GM19372 (cell line): ENCODE results near the gene WSB2.

Experiments
- ATAC-seq: cut with Tn5 transposase; IDR thresholded peaks from one replicate; pipeline ENCODE4 v1.9.1; 2021; ENCODE audit warnings: mild to moderate bottlenecking, low read depth, moderate library complexity; ENCODE audit not compliant: unreplicated experiment

WSB2 gene

DNA sequence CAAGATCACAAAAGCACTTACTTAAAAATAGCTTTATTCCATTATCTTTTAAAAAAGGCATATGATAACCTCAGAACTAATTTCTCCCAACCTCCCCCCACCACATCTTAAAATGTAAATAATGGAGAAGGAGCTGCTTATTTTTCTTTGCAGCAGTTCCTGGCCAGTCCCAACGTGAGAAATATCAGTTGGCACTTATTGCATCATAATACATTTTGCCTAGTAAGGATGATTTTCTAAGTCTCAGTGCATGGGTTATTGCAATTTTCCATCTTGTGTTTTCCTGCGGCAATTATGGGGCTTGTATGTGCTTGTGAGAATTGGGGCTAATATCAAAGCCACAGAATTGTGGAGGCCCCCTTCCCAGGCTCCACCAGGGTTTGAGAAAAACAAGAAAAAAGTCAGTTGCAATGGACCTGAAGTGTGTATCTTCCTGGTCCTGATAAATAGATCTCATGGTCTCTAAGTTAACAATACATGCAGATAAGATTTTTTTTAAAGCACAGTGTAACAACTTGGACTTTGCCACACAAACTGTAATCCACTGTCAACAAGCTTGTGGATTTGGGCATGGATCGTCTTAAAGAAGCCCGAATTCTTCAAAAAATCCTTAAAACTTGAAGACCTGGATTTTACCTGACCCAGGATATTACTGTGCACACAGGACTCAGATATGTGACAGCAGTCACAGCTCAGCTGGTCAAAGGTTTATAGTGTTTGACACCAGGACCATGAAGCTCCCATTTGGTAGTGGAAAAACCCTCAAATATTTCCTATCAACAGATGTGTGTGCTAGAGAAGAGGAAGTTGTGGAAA is 2.8 kb upstream of the WSB2 start:
- no peak for ATAC-seq

GRCh38 chr12:118061873-118062843 is 1.2 kb upstream of the WSB2 start:
- no peak for ATAC-seq

DNA sequence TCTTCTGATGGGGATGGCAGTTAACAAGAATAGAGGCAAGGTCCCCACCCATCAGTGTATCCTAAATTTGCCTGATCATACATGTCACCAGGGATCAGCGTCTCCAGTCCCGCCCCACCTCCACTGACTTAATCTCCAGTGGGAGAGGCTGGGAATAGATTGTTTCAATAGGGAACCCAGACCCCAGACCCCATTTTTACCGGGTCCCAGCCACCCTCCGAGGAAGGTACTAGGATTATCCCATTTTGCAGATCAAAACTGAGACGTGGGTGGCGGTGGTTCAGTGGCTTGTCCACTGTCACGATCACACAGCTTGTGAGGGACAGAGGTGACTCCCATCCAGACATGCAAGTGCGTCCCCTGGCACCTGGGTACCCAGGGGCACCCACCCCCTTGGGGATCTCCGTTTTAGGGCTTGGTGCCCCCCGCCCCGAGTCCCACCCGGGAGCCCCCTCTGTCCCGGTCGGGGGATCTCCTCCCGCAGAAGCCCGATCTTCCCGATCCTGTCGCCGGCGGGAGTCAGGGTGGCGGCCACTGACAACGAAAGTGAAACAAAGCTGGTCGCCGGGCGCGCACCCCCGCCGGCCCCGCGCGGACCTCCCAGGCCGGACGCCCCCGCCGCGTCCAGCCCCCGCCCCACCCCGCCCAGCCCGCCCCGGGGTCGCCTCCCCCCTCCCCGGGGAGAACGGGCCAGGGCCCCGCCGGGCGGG is 523 bp downstream of the WSB2 start:
- peak; percentile 42 for ATAC-seq

DNA sequence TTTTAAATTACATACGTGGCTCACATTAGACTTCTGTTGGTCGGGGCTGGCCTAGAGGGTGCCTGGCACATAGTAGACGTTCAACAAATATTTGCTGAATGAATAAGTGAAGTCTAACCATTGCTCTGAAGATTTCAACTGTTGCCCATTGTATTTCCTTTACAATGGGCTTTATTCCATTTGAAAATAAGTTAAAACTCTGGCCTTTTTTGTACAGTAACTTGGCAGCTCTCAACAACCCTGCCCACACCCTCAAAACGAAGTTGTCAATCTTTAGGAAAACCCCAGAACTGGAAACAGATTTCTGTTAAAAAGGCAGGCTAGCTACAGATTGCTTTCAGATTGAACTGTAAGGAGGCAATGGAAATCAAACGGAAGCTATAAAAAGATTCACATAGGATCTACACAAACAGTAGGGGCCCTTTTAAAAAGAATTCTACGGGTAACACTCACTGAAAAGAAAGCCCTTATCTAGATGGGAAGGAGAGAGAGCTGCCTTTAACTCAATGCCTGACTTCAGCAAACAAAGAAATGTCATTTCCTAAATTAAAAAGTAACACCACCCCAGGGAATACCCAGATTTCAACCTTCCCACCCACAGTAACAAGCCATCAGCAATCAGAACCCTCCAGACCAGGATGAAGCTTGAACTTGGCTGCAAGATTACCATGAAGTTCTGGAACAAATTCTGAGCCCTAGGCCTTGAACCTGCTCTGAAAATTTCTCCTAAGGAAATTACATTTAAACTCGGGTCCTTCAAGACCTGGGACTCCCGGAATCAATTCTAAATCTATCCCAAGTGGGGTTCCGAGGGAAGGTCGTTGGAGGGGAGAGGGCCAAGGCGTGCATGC is 1.4 kb downstream of the WSB2 start:
- no peak for ATAC-seq

DNA sequence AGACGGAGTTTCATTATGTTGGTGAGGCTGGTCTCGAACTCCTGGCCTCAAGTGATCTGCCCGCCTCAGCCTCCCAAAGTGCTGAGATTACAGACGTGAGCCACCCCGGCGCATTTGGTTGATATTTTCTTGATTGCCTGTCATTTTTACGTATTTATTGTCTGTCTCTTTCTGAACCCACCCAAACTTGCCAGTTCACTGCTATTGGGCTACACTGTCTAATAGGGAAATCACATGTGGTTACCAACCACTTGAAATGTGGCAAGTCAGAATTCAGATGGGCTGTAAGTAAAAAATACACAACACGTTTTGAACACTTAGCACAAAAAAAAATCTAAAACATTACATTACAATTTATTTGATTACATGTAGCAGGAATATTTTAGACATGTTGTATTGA is 2.1 kb downstream of the WSB2 start:
- ATAC-seq: no peak

DNA sequence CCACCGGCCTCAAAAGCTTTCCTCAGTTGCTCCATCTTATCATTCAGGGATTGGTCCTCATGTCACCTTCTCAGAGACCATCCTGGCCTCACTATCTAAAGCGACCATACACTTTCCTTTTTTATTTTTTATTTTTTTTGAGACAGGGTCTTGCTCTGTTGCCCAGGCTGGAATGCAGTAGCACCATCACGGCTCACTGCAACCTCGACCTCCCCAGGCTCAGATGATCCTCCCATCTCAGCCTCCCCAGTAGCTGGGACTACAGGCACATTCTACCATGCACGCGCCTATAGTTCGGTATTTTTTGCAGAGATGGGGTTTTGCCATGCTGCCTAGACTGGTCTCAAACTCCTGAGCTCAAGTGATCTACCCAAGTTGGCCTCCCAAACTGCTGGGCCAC is 2.8 kb downstream of the WSB2 start:
- ATAC-seq: no peak

DNA sequence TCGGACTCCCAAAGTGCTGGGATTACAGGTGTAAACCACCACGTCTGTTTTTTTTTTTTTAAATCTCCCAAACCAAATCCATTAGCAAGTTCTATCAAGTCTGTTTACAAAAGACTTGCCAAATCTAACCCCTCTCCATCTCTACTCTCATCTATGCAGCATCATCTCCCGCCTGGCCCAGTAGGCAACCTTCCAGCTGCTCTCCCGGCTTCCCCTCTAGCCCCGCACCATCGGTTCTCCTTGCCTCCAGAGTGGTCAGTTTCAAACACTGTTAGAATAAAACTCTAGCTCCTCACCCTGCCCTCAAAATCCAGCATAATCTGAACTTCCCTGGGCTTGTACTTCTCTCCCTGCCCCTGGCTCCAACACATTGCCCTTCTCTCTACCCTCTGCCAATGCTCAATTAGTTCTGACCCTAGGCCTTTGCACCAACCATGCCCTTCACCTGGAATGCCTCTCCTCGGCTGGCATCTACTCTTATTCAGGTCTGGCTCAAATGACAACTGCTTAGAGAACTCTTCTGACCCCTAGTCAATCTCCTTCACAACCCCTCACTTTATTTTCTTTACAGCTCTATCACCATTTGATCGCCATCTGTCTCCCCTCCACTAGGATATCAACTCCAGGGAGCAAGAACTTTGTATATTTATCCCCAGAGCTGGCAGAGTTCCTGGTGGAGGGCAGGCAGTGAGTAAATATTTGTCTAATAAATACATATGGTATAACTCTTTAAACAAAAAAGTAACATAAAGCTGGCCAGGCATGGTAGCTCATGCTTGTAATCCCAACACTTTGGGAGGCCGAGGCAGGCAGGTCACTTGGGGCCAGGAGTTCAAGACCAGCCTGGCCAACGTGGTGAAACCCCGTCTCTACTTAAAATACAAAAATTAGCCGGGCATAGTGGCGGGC is 4.9 kb downstream of the WSB2 start:
- no peak for ATAC-seq

DNA sequence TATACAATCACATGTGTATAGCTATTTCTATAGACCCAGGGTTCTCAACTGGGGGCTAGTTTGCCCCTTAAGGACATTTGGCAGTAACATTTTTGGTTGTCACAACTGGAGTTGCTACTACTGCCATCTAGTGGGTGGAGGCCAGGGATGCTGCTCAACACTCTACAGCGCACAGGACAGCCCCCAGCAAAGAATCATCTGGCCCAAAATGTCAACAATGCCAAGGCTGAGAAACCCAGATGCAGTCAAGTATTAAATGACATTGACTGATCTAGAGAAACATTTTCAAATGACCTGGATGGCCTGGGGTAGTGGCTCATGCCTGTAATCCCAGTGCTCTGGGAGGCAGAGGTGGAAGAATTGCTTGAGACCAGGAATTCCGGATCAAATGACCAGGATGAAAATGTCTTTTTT is 5.8 kb downstream of the WSB2 start:
- no peak for ATAC-seq

DNA sequence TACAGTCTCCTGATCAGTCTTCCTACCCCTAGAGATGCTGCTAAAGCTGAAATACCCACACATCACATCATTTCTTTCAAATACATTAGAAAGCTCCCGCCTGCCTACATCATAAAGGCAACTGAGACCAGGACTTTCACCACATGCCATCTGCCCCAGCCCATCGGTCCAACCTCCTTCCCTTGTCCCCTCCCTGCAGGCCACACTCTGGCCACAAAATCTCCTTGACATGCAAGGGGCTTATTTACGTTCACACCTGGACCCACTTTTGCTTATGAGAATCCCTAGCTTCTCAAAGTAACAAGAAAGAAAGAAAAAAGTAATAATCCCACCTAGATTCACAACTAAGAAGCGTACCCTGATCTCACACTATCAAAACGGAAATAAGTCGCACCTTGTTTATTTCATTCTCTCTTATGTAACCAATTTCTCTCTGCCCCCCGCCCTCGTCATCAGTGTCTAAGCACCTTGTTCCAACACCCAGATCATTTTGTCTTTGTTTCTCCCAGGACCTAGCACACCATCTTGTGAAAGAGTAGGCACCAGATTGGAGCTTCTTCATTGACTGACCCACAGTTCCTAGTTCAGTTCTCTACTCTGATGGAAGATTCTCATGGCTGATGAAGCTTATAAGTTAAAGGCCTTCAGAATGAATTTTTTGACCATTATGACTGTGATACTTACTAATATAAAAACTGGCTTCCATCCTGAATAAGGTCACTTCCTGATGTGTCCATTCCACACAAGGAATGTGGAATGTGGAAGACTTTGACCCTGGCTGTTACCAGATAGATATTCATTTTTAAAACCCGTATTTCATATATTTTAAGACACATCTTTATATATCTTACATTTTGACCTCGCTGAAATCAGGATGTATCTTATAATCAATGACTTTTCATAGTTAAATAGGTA is 7.7 kb downstream of the WSB2 start:
- ATAC-seq: no peak

DNA sequence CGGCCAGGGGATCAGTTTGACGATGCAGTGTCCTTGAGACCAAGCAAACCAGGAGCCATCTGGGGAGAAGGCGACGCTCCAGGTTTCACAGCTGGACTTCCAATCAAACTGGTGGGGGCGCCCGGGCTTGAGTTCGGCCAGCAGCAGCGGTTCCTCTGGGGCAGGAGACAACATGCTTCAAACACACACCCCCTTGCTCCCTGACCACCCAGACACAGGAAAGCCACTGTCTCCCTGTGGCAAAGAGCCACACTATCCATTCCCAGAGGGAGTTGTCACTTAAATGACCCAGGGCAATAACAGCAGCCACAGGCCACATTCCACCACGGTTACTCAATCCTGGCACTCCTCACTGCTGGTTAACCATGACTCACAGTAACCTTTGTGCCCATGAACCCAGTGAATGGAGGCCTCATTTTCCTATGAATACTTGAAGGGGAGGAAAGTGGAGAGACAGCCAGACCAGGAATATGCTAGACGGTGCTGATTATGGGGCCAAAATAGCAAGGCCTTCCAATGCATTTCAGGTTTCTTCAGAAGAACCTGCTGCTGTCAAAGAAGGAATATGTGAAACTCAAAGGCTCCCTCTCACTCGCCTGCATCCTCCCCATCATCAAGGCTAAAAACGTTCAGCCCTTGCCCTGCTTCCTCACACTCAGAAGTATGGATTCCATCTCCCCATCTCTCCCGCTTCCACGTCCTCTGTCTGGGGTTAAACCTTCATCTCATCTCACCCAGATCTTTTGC is 8.5 kb downstream of the WSB2 start:
- ATAC-seq: no peak

DNA sequence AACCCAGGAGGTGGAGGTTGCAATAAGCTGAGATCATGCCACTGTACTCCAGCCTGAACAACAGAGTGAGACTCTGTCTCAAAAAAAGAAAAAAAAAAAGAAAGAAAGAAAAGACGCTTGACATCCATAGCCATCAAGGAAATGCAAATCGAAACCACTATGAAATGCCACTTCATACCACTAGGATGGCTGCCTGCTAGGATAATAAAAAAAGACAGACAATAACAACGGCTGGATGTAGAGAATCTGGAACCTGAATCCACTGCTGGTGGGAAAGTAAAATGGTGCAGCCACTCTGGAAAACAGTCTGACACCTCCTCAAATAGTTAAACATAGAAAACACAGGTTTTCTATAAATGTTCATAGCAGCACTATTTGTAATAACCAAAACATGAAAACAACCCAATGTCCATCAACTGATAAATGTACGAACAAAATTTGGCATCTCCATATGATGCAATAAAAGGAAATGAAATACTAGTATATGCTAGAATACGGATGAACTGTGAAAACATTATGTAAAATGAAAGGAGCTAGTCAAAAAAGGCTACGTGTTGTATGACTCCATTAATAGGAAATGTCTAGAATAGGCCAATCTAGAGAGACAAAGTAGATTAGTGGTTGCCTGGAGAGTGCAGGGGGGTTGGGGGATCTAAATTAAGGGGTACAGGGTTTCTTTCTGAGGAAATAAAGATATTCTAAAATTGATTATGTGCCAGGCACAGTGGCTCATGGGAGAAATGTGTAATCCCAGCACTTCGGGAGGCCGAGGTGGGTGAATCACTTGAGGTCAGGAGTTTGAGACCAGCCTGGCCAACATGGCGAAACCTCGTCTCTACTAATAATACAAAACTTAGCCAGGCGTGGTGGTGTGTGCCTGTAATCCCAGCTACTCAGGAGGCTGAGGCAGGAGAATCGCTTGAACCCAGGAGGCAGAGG is 9.7 kb downstream of the WSB2 start:
- no peak for ATAC-seq

- ATAC-seq: no peak
Measured at GRCh38 chr12:118046430-118046829, 14.5 kb downstream of the WSB2 start.

- no peak for ATAC-seq
Measured at GRCh38 chr12:118044577-118044976, 16.4 kb downstream of the WSB2 start.

DNA sequence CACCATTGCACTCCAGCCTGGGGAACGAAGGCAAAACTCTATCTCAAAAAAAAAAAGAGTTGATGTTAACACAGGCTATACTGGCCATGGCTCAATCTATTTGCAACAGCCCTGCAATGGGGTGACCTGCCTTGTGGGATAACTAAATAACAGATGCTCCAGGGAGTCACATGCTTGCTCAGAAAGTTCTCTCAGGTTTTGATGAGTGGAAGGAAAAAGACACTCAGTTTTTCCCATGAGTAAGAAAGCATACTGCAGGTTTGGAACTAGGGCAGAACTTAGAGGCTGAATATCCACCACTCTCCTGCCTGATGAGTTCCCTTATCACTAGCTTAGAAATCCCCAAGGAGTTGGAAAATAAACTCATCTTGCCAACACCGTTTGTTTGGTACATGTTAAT is 16.9 kb downstream of the WSB2 start:
- no peak for ATAC-seq

- ATAC-seq: no peak
Measured at GRCh38 chr12:118042091-118042490, 18.9 kb downstream of the WSB2 start.

GRCh38 chr12:118038137-118038536 is 22.8 kb downstream of the WSB2 start:
- ATAC-seq: no peak
